ENCODE measurements around the gene CD44.

GRCh38 chr11:35256296-35256695 lies 117.3 kb downstream of the CD44 start:
- no peak for TF ChIP-seq POLR2AphosphoS5 (IDR thresholded peaks at IDR 0.05)
- TF ChIP-seq CTCF (IDR thresholded peaks at IDR 0.05), result no peak
- TF ChIP-seq EP300 (IDR thresholded peaks at IDR 0.05), result no peak
